Measurements from ENCODE around the gene C12orf57. TPM values are rescaled to one million over a fixed set of nuclear protein-coding genes. Genes with fewer than 3 reads are reported as not detected.
A peak's percentile ranks its signal among the peaks of the same experiment; 100 is the strongest.

C12orf57 gene
- total and polyA plus RNA-seq, 2 of the 13 experiments (the other 11 are each of a cell fraction or from before 2014, with no cell fraction given), result 84.0 to 287 TPM

DNA sequence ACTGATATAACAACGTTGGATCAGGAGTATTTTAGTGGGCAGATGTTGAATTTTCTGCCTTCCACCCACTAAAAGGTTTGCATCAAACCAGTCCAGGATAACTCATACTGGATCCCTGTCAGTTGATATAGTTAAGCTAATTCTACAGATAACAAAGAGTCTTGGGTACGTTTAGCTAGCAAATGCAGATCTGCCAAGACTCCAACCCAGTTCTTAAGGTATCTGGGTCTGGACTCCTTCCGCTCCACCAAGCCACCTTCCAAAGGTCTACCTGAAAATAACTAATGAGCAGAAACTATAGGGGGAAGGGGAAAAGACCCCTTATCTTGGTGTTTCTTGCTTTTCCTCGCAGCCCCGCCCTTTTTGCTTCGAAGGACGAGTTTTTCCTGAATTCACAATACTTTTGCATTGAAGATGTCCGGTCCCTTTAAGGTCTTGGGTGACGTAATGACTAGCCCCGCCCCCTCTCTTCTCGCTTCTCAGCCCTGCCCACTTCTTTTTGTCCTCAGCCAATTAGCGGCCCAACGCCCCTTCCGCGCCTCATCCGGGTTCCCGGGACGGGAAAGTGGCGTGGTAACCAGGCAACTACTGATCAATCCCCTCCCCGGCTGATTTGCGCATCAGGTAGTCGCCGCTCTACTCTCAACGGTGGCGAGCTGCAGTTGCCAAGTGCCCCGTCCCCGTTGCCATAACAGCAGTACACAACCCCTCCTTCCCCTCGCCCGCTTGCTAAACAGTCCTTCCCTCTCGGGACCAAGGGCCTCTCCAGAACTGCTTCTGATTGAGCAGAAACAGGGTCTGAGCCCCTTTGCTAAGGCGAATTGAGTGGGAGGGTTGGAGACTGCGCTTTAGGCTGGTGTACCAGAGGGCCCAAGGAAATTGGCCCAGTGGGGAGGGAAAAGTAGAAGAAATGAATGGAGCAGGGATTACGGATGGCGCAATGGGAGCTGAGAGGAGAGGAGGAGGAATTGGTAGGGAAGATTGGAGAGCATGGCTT is 39.2 kb upstream of the C12orf57 start, which contains the start of gene LRRC23 (continued):
- TF ChIP-seq, protein P1, sequence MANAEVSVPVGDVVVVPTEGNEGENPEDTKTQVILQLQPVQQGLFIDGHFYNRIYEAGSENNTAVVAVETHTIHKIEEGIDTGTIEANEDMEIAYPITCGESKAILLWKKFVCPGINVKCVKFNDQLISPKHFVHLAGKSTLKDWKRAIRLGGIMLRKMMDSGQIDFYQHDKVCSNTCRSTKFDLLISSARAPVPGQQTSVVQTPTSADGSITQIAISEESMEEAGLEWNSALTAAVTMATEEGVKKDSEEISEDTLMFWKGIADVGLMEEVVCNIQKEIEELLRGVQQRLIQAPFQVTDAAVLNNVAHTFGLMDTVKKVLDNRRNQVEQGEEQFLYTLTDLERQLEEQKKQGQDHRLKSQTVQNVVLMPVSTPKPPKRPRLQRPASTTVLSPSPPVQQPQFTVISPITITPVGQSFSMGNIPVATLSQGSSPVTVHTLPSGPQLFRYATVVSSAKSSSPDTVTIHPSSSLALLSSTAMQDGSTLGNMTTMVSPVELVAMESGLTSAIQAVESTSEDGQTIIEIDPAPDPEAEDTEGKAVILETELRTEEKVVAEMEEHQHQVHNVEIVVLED (CRISPR knock-in tag; IDR thresholded peaks at IDR 0.05; ENCODE audit: borderline replicate concordance), result peak; percentile 67; the same call in 1 of the 2 replicates
- peak; percentile 30; the same call in 1 of the 2 replicates for TF ChIP-seq REPIN1 (CRISPR knock-in tag; IDR thresholded peaks at IDR 0.05; ENCODE audit: borderline replicate concordance, low read depth)
- peak; percentile 76 for TF ChIP-seq NFYC (CRISPR knock-in tag; IDR thresholded peaks at IDR 0.05)
- 0 out of 2 replicates have a peak, but pooled peaks have one; percentile 64 for TF ChIP-seq ZNF510 (CRISPR knock-in tag; IDR thresholded peaks at IDR 0.05; ENCODE audit: low read depth)
- TF ChIP-seq RFX1 (IDR thresholded peaks at IDR 0.05), result peak; percentile 96
- no peak for TF ChIP-seq FOXM1 (CRISPR knock-in tag; IDR thresholded peaks at IDR 0.05)
- TF ChIP-seq ZNF337 (CRISPR knock-in tag; IDR thresholded peaks at IDR 0.05; ENCODE audit: borderline replicate concordance, low read depth), result no peak
- TF ChIP-seq ZNF441 (CRISPR knock-in tag; IDR thresholded peaks at IDR 0.05; ENCODE audit: borderline replicate concordance), result no peak
- peak; percentile 91 for TF ChIP-seq SP4 (CRISPR knock-in tag; IDR thresholded peaks at IDR 0.05)
- TF ChIP-seq, protein P2, sequence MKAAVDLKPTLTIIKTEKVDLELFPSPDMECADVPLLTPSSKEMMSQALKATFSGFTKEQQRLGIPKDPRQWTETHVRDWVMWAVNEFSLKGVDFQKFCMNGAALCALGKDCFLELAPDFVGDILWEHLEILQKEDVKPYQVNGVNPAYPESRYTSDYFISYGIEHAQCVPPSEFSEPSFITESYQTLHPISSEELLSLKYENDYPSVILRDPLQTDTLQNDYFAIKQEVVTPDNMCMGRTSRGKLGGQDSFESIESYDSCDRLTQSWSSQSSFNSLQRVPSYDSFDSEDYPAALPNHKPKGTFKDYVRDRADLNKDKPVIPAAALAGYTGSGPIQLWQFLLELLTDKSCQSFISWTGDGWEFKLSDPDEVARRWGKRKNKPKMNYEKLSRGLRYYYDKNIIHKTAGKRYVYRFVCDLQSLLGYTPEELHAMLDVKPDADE (CRISPR knock-in tag; IDR thresholded peaks at IDR 0.05), result no peak
- TF ChIP-seq TCF7L2 (IDR thresholded peaks at IDR 0.05; ENCODE audit: low read depth, low read length), result no peak
- TF ChIP-seq, protein P3, sequence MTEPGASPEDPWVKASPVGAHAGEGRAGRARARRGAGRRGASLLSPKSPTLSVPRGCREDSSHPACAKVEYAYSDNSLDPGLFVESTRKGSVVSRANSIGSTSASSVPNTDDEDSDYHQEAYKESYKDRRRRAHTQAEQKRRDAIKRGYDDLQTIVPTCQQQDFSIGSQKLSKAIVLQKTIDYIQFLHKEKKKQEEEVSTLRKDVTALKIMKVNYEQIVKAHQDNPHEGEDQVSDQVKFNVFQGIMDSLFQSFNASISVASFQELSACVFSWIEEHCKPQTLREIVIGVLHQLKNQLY (CRISPR knock-in tag; IDR thresholded peaks at IDR 0.05), result no peak
- TF ChIP-seq, protein P4, sequence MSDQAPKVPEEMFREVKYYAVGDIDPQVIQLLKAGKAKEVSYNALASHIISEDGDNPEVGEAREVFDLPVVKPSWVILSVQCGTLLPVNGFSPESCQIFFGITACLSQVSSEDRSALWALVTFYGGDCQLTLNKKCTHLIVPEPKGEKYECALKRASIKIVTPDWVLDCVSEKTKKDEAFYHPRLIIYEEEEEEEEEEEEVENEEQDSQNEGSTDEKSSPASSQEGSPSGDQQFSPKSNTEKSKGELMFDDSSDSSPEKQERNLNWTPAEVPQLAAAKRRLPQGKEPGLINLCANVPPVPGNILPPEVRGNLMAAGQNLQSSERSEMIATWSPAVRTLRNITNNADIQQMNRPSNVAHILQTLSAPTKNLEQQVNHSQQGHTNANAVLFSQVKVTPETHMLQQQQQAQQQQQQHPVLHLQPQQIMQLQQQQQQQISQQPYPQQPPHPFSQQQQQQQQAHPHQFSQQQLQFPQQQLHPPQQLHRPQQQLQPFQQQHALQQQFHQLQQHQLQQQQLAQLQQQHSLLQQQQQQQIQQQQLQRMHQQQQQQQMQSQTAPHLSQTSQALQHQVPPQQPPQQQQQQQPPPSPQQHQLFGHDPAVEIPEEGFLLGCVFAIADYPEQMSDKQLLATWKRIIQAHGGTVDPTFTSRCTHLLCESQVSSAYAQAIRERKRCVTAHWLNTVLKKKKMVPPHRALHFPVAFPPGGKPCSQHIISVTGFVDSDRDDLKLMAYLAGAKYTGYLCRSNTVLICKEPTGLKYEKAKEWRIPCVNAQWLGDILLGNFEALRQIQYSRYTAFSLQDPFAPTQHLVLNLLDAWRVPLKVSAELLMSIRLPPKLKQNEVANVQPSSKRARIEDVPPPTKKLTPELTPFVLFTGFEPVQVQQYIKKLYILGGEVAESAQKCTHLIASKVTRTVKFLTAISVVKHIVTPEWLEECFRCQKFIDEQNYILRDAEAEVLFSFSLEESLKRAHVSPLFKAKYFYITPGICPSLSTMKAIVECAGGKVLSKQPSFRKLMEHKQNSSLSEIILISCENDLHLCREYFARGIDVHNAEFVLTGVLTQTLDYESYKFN (CRISPR knock-in tag; conservative IDR thresholded peaks at IDR 0.05), result no peak
- TF ChIP-seq, protein P5, sequence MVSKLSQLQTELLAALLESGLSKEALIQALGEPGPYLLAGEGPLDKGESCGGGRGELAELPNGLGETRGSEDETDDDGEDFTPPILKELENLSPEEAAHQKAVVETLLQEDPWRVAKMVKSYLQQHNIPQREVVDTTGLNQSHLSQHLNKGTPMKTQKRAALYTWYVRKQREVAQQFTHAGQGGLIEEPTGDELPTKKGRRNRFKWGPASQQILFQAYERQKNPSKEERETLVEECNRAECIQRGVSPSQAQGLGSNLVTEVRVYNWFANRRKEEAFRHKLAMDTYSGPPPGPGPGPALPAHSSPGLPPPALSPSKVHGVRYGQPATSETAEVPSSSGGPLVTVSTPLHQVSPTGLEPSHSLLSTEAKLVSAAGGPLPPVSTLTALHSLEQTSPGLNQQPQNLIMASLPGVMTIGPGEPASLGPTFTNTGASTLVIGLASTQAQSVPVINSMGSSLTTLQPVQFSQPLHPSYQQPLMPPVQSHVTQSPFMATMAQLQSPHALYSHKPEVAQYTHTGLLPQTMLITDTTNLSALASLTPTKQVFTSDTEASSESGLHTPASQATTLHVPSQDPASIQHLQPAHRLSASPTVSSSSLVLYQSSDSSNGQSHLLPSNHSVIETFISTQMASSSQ (IDR thresholded peaks at IDR 0.05; ENCODE audit: low read depth), result no peak
- TF ChIP-seq, protein P5 (CRISPR knock-in tag; IDR thresholded peaks at IDR 0.05; ENCODE audit: borderline replicate concordance), result no peak
- no peak for TF ChIP-seq IRX3 (CRISPR knock-in tag; IDR thresholded peaks at IDR 0.05; ENCODE audit: borderline replicate concordance, low read depth)
- TF ChIP-seq MXI1 (IDR thresholded peaks at IDR 0.05; ENCODE audit: borderline replicate concordance, low read depth, low read length), result peak; percentile 94; the same call in 2 of the 3 replicates
